HG02798 (cell line): ENCODE data around the gene RASGEF1C.
"Not testable (repeated sequence)": the region's sequence is repeated elsewhere in the genome, so short reads cannot be mapped to it uniquely, and the experiment has no call there.

ENCODE experiments used
- ATAC-seq: cut with Tn5 transposase; IDR thresholded peaks from one replicate; pipeline ENCODE4 v1.9.1; 2021; ENCODE audit warnings: mild to moderate bottlenecking; ENCODE audit not compliant: unreplicated experiment, poor library complexity

The RASGEF1C gene

GRCh38 chr5:180126716-180127681 is 82.0 kb downstream of the RASGEF1C start:
- ATAC-seq, result no peak

GRCh38 chr5:180126156-180126555 is 82.9 kb downstream of the RASGEF1C start:
- not testable (repeated sequence) for ATAC-seq

- ATAC-seq, result not testable (repeated sequence)
Measured at GRCh38 chr5:180124662-180125061, 84.3 kb downstream of the RASGEF1C start.

GRCh38 chr5:180122875-180123274 is 86.1 kb downstream of the RASGEF1C start:
- no peak for ATAC-seq

GRCh38 chr5:180121826-180122413 is 87.1 kb downstream of the RASGEF1C start:
- no peak for ATAC-seq

- no peak for ATAC-seq
Measured at GRCh38 chr5:180120237-180121101, 88.5 kb downstream of the RASGEF1C start.

- ATAC-seq, result no peak
Measured at GRCh38 chr5:180119903-180120236, 89.1 kb downstream of the RASGEF1C start.

GRCh38 chr5:180119031-180119902 is 89.7 kb downstream of the RASGEF1C start:
- ATAC-seq, result no peak

GRCh38 chr5:180118391-180118791 is 90.6 kb downstream of the RASGEF1C start:
- no peak for ATAC-seq

- ATAC-seq, result no peak
Measured at GRCh38 chr5:180117000-180117725, 91.8 kb downstream of the RASGEF1C start.

GRCh38 chr5:180116077-180116999 is 92.7 kb downstream of the RASGEF1C start:
- no peak for ATAC-seq

- no peak for ATAC-seq
Measured at GRCh38 chr5:180115326-180116076, 93.5 kb downstream of the RASGEF1C start.

GRCh38 chr5:180114304-180115003 is 94.6 kb downstream of the RASGEF1C start:
- ATAC-seq, result no peak

GRCh38 chr5:180113660-180114303 is 95.2 kb downstream of the RASGEF1C start:
- no peak for ATAC-seq

GRCh38 chr5:180112181-180112861 is 96.7 kb downstream of the RASGEF1C start:
- ATAC-seq, result no peak
